GM20000 (cell line): Measurements from ENCODE around the gene BMP8A.
A peak's percentile ranks its signal among the peaks of the same experiment; 100 is the strongest.

Experiments used
- DNase-seq: peaks from one replicate; pipeline ENCODE4 v3.0.0; 2012; ENCODE audit warnings: low spot score
- CTCF ChIP-seq: IDR thresholded peaks from 2 replicates; pipeline ENCODE4 v1.5.1; 2012; ENCODE audit warnings: mild to moderate bottlenecking, control low read depth; ENCODE audit errors: extremely low read depth, missing control alignments

Gene BMP8A

GRCh38 chr1:39528082-39528481, 36.6 kb downstream of the BMP8A start:
- TF ChIP-seq CTCF: no peak

GRCh38 chr1:39529901-39530535, 38.6 kb downstream of the BMP8A start:
- TF ChIP-seq CTCF: no peak
- no peak for DNase-seq

More at GRCh38 chr1:39528082-39528481, 36.6 kb downstream of the BMP8A start:
- no peak for DNase-seq

- DNase-seq: no peak
- TF ChIP-seq CTCF: no peak
Measured at GRCh38 chr1:39531526-39531925, 40.1 kb downstream of the BMP8A start.

GRCh38 chr1:39533442-39533841, 42.0 kb downstream of the BMP8A start:
- TF ChIP-seq CTCF: no peak
- DNase-seq: no peak

- TF ChIP-seq CTCF: no peak
- DNase-seq: no peak
Measured at GRCh38 chr1:39538531-39539251, 47.3 kb downstream of the BMP8A start.

GRCh38 chr1:39539252-39539790, 47.9 kb downstream of the BMP8A start:
- DNase-seq: peak; percentile 81
- peak; percentile 64 for TF ChIP-seq CTCF

- no peak for TF ChIP-seq CTCF
- DNase-seq: no peak
Measured at GRCh38 chr1:39540504-39541031, 49.1 kb downstream of the BMP8A start.
